HG03520 (cell line): ENCODE data around the gene CFAP52.
"Not testable (repeated sequence)": the region's sequence is repeated elsewhere in the genome, so short reads cannot be mapped to it uniquely, and the experiment has no call there.

ENCODE experiments used
- ATAC-seq: cut with Tn5 transposase; IDR thresholded peaks from one replicate; pipeline ENCODE4 v1.9.1; 2021; ENCODE audit warnings: mild to moderate bottlenecking, moderate library complexity; ENCODE audit not compliant: unreplicated experiment

The CFAP52 gene

DNA sequence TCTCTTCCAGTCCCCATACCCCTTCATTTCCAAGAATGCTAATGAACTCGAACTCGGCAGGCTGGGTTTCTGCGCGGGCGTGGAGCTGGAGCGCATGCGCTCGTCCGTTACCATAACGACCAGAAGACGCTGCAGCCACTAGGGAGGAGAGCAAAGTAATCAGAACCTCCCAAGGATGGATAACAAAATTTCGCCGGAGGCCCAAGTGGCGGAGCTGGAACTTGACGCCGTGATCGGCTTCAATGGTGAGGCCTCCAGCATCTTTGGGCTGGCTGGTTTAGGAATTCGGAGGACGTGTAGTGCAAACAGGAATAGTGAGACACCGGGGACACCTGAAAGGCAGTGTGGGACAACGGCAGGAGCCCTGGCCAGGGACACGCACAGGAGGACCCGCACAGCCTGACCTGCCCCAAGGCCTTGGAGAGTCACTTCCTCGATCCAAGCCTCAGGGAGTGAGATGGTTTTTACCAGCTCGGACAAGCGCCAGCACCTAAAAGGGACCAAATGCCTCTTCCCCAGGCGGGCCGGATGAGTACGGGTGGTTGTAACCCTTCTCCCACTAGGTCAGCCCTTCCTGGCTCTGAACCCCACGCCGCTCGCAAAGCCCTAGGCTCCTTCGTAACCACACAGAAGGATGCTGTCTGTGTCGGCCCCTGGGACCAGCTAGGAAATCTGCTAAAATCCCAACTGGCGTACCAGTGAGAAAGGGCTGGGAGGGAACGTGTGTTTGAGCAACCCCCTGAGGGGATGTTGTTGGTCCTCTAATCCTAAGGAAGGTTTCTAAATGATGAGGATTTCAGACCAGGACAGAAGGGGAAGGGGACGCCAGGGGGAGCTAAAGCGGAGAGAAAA lies at the start of gene CFAP52:
Gene CFAP52 (plus strand): TSS at position 122 of the 852 bp plus-strand sequence. CDS start 54 bp downstream, at position 176.
- ATAC-seq: no peak

GRCh38 chr17:9527788-9528187 lies 48.7 kb upstream of the CFAP52 start:
- ATAC-seq: no peak

DNA sequence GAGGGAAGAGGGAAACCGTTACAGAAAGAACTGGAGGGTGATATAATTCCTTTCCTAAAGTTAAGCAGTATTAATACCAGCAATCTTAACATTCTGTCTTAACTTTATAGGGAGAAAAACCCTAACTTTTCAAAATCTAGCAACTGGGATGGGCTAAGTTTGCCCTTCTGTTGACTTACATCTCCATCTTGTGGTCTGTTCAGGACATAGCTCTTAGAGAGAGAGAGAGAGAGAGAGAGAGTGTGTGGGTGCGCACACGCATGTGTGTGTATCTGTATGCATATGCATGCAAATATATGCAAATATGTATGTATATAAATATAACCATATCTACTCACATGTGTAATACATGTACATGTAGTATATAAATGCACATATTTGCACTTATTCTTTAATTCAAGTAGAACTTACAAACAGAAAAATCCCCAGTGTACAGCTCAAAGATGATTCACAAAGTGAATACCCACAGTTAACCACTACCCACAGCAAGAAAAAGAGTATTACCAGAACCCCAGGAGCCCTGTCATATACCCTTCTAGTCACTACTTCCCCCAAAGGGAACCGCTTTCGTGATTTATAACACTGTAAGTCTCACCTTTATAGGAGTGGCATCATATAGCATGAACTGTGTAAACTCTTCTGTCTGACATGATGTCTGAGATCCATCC lies 47.3 kb upstream of the CFAP52 start:
- no peak for ATAC-seq

DNA sequence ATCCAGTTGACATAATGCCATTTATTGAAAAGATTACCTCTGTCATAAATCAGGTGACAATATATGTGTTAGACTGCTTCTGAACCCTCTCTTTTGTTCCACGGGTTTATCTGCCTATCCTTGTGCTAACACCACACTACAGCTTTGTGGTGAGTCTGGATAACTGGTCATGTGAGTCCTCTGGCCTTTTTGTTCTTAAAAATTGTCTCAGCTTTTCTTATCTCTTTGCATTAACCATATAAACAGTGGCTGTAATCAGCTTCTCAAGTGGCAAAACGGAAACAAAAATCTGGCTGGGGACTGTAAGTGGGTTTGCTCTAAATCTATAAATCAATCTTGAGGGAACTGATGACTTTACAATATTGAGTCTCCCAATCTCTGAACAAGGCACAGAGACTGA lies 45.4 kb upstream of the CFAP52 start:
- no peak for ATAC-seq

GRCh38 chr17:9532715-9533114 lies 43.7 kb upstream of the CFAP52 start:
- ATAC-seq: no peak

GRCh38 chr17:9533441-9533840 lies 43.0 kb upstream of the CFAP52 start:
- ATAC-seq: no peak

DNA sequence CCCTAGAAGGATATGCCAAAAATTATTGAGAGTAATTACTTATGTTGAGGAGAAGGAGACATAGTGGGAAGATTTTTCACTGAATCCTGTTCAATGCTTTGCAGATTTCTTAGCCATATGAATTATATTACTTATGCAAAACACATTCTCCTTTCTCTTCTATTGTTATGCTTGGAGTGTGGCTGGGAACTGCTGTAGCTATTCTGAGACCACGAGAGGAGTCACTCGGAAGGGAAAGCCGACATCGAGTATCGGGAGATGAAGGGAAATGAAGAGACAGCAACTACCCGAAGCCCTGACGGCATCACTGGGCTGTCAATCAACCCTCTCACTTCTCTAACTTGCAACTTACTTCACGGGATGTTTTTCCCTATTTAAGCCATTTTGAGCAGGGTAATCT lies 40.4 kb upstream of the CFAP52 start:
- no peak for ATAC-seq

DNA sequence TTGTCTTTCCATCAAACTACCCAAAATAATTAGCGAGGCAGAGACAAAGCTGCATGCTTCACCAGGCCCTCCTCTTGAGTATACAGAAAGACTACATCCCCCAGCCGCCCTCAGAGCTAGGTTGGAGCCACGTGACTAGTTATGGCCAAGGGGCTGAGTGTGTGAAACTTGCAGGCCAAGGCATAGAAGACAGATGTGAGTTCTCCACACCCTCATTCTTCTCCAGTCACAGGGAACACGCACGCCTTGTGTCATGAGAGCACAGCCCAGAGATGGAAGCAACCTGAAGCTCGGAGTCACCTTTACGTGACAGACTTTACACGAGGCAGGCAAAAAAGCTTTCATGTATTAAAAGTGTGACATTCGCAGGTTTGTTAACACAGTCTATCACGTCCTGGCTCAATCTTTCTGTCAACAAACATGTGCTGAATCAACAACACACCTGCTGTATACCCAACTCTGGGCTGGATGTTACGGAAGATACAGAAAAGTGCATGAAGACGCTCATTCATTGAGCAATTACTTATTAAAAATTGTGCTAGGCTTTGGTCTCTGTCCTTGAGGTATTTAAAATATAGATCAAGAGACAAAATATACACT lies 39.2 kb upstream of the CFAP52 start:
- ATAC-seq: no peak

DNA sequence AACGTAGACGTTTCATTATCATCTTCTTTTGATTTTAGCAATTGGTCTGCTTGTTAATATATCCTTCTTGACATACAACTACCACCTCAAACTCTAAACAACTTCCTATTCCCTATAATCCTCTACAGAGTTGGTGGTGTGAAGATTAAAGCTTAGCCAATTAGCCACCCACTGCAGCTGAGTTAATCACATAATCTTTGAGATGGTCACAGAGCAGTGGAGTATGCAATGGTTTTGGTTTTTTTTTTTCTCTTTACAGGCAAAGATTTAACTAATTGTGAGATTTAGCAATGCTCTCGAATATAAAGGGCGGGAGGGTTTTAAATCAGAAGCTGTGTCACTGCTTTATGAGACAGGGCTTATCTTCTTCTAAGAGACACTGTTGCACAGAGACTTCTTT lies 37.8 kb upstream of the CFAP52 start:
- ATAC-seq: no peak

DNA sequence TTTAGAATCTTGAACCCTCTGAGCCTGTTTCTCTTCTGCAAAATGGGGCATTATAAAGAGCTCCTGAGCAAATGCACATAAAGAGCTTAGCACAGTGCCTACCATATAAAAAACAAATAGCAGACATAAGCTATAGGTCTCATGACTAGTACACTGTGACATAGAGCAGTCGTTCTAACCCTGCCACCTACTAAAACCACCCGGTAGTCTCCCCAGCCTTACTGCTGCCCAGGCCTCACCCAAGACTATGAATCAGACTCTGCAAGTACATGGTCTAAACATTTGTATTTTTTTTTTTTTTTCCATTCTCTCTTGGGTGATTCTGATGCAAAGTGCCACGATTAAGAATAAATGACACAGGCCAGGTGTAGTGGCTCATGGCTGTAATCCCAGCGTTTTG lies 34.7 kb upstream of the CFAP52 start:
- no peak for ATAC-seq

DNA sequence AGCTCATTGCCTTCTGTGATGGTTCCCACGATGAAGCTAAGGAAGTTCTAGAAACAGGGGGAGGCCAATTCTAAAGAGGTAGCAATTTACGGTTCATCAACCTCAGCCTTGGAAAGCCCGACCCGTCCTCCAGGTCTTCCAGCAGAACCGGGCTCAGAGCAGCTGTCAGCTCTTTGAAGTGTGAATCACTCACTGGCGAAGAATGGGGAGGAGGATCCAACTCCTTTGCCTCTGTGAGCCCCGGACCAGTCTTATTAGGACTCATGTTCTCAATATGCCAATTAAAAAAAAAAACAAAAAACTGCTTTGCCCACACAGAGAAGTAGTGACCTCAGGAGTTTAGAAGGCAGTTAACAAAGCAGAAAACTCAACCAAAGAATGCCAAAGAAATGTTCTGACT lies 32.2 kb upstream of the CFAP52 start:
- ATAC-seq: no peak

DNA sequence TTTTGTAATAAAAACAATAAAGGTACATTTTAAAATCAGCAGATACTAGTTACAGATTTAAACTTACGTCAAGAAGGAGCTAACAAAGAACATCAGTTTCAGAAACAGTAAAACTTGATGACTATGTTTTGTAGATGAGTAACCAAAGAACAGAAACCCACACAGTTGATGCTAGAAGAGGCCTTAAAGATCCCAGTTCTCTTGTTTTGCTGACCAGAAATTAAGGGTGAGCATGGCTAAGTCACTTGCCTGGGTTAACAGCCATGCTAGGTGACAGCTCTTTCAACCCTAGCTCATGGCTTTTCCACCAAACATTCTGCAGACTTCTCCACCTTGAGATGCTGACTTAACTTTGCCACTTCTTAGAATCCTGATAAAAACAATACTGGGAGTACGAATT lies 27.2 kb upstream of the CFAP52 start:
- ATAC-seq: no peak

GRCh38 chr17:9553181-9553580 lies 23.3 kb upstream of the CFAP52 start:
- ATAC-seq: no peak

GRCh38 chr17:9553596-9553995 lies 22.8 kb upstream of the CFAP52 start:
- no peak for ATAC-seq

DNA sequence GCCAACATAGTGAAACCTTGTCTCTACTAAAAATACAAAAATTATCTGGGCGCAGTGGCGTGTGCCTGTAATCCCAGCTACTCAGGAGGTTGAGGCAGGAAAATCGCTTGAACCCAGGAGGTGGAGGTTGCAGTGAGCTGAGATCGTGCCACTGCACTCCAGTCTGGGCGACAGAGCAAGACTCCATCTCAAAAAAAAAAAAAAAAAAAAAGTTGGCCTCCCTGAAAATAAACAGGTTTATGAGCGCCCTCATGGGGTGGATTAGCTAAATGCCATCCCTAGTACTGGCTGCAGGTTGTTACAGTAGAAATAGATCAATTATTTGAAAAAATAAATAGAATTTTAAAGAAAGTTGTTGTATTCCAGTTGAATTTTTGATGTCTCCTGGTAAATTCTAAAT lies 21.7 kb upstream of the CFAP52 start:
- not testable (repeated sequence) for ATAC-seq

DNA sequence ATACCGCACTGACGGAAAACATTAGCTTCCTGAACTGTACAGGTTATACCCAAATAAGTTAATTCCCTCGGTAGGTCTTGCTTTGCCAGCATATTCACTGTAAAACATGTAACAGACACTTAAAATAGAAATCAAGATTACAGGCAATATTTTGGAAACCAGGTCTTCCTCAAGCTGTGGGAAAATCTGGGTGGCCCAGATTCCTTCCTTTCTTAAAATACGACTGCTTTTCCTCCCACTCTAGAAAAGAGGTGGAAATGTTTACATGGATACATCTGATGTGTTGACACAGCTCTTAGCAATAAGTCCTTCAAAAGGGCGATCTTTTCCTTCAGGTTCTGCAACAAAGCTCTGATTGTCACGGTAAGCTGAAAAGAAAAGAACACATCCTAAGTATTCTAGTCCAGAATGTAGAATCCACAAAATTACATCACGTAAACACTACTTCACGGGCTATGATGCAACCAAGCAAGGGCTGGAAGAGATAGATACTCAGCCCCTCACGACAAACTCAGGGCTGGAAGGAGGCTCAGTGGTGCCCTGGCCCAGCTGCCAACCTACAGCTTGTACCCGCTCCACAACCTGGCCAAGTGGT lies 19.2 kb upstream of the CFAP52 start:
- ATAC-seq: no peak

DNA sequence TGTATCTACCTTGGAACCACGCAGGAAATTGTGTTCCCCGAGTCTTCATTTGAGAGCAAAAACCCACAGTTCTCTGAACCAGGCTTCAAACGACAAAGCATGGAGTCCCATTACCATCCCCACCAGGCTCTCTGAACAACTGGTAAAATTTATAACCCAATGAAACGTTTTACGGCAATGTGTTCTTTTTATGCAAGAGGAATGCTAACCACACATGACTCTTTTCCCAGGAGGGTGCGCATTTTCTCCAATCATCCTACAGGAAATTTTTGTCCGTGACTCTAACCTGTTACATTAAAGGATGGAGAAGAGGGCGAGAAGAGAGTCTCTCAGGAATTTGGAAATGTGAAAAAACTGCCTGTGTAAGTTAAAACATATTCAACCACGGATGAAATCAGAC lies 18.6 kb upstream of the CFAP52 start:
- ATAC-seq: no peak

- no peak for ATAC-seq
Measured at GRCh38 chr17:9564104-9564503, 12.3 kb upstream of the CFAP52 start.

DNA sequence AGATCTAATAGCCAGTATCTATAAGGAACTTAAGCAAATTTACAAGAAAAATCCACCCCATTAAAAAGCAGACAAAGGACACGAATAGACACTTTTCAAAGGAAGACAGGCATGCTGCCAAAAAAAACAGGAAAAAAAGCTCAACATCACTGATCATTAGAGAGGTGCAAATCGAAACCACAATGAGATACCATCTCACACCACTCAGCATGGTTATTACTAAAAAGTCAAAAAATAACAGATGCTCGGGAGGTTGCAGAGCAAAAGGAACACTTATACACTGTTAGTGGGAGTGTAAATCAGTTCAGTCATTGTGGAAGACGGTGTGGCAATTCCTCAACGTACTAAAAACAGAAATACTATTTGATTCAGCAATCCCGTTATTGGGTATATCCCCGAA lies 10.4 kb upstream of the CFAP52 start:
- ATAC-seq: no peak

DNA sequence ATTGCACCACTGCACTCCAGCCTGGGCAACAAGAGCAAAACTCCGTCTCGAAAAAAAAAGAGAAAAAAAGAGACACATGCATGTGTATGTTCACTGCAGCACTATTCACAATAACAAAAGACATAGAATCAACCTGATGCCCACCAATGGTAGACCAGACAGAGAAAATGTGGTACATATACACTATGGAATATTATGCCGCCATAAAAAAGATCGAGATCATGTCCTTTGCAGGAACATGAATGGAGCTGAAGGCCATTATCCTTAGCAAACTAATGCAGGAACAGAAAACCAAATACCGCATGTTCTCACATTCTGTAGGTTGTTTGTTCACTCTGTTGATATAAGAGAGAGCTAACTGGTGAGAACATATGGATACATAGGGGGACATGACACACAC lies 9.7 kb upstream of the CFAP52 start:
- ATAC-seq: not testable (repeated sequence)

GRCh38 chr17:9568004-9568403 lies 8.4 kb upstream of the CFAP52 start:
- ATAC-seq: no peak
